Measurements from ENCODE around the gene NPHP3.

DNA sequence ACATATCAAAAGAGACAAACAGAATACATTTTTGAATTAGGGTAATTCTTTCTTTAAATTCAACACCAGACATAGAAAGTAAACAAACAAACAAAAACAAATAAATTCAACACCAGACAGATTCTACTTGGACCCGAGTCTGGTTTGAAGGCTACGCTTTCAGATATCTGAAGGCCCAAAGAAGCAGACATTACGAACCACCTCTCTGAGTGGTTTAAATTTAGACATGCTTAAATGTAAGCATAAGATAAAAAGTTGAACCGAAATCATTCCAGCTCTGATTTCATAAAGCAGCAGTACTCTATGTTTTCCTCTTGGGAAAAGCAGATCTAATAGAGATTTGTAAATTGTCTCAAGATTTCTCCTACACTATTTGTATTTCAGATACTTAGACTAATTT, 32.2 kb downstream of the NPHP3 start:
- TF ChIP-seq PPARA (CRISPR knock-in tag; IDR thresholded peaks at IDR 0.05; ENCODE audit: borderline replicate concordance) = no peak
- TF ChIP-seq RARB (CRISPR knock-in tag; IDR thresholded peaks at IDR 0.05) = no peak
- no peak for TF ChIP-seq CSDC2 (CRISPR knock-in tag; IDR thresholded peaks at IDR 0.05)

Measured in SK-N-SH treated with all-trans-retinoic acid at 6 μM for 48 hours (cell line).